Endothelial cell (in vitro differentiated cells): ENCODE results near the gene HSD11B2. TPM values are rescaled to one million over a fixed set of nuclear protein-coding genes. Genes with fewer than 3 reads are reported as not detected.

ENCODE experiments used
- DNase-seq: peaks from one replicate; pipeline ENCODE4 v3.0.0; 2021; ENCODE audit warnings: low spot score
- H3K27ac Mint-ChIP-seq: one replicate; pipeline ENCODE4 v1.8.0; 2021; ENCODE audit warnings: mixed read lengths, inconsistent platforms; ENCODE audit not compliant: unreplicated experiment
- H3K27me3 Mint-ChIP-seq: one replicate; pipeline ENCODE4 v1.8.0; 2021; ENCODE audit warnings: mild to moderate bottlenecking, moderate library complexity, mixed read lengths, inconsistent platforms; ENCODE audit not compliant: unreplicated experiment
- H3K36me3 Mint-ChIP-seq: one replicate; pipeline ENCODE4 v1.8.0; 2021; ENCODE audit warnings: mild to moderate bottlenecking, low read depth, mixed read lengths, inconsistent platforms; ENCODE audit not compliant: unreplicated experiment
- H3K4me1 Mint-ChIP-seq: one replicate; pipeline ENCODE4 v1.8.0; 2021; ENCODE audit warnings: mild to moderate bottlenecking, mixed read lengths, inconsistent platforms; ENCODE audit not compliant: unreplicated experiment
- H3K4me3 Mint-ChIP-seq: one replicate; pipeline ENCODE4 v1.8.0; 2021; ENCODE audit warnings: mild to moderate bottlenecking, mixed read lengths, inconsistent platforms; ENCODE audit not compliant: unreplicated experiment
- H3K9me3 Mint-ChIP-seq: one replicate; pipeline ENCODE4 v1.8.0; 2021; ENCODE audit warnings: mixed read lengths, inconsistent platforms; ENCODE audit not compliant: unreplicated experiment
- total RNA-seq: library from RNA; stranded (reverse); fragmentation: NEBNext Ultra II Directional; extraction: Animal tissue kit (Norgen Biotek cat#: 25700); gene quantifications from one replicate; pipeline ENCODE4 v1.2.1, GENCODE V29; 2021; ENCODE audit not compliant: unreplicated experiment
- TF ChIP-seq, protein P1 (sequence below): fragments of 200-600 bp; sonication (generic); IDR thresholded peaks from one replicate; pipeline ENCODE4 v1.5.0; 2021; ENCODE audit warnings: antibody characterized with exemption; ENCODE audit not compliant: unreplicated experiment

HSD11B2 gene
- total RNA-seq, 1 donor from 2014 or later, result 3.3 TPM

DNA sequence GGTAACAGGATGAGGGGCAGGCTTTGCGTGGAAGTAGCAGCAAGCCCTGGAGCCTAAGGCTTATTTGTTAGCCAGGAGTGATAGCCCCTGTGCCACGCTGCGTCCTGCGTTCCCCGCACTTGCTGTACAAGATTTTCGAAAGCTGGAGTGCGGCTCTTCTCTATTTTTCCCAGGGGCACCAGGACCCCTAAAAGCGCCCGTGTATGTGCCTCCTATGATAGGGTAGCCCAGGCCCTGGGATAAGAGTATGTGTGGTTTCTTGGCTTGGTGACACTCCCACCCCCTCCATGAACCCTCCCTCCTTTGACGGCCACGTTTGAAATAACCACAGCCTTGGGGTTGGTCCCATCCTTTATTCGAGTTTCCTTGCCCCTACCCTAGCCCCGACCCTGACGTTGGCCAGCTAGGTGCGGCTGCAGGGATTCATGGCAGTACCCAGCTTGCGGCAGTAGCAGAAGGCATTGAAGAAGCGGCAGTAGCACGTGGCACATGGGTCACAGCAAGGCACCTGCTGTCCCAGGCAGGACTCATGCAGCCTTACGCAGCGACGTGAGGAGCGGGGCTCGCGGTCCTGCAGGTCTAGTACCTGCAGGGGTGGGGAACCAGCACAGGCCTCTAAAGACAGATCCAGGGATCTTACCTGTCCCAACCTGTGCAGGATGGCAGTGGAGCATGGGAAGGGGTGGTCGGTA is 51.5 kb downstream of the HSD11B2 start:
- H3K4me1 Mint-ChIP-seq, result peaks cover 20% of the 10 kb centered on the region
- H3K36me3 Mint-ChIP-seq, result peaks cover 3% of the 10 kb centered on the region
- no peak for DNase-seq
- peak overlapping the region; percentile 76 for H3K4me3 Mint-ChIP-seq
- peak overlapping the region; percentile 32 for H3K27ac Mint-ChIP-seq
- H3K9me3 Mint-ChIP-seq, result no peaks in the 10 kb centered on the region
- peaks cover 14% of the 10 kb centered on the region for H3K27me3 Mint-ChIP-seq
- TF ChIP-seq, protein P1, sequence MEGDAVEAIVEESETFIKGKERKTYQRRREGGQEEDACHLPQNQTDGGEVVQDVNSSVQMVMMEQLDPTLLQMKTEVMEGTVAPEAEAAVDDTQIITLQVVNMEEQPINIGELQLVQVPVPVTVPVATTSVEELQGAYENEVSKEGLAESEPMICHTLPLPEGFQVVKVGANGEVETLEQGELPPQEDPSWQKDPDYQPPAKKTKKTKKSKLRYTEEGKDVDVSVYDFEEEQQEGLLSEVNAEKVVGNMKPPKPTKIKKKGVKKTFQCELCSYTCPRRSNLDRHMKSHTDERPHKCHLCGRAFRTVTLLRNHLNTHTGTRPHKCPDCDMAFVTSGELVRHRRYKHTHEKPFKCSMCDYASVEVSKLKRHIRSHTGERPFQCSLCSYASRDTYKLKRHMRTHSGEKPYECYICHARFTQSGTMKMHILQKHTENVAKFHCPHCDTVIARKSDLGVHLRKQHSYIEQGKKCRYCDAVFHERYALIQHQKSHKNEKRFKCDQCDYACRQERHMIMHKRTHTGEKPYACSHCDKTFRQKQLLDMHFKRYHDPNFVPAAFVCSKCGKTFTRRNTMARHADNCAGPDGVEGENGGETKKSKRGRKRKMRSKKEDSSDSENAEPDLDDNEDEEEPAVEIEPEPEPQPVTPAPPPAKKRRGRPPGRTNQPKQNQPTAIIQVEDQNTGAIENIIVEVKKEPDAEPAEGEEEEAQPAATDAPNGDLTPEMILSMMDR, result no peak

DNA sequence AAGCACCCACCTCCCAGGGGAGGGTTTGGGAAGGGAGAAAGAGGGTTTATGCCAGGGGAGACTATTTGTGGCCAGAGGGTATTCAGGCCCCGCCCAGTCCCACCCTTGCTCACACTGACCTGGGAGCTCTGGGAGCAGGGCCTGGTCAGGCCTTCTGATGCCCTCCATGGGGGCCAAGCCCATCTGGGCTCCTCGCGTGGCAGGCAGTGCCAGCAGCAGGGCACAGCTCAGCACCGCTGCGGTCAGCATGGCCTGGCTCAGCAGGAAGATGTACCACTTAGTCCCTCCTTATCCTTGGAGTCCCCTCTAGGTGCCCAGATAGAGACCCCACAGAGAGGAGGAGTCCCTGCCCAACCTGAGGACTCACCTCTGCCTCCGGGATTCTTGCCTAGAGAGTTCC is 52.2 kb downstream of the HSD11B2 start, which contains the start of gene AGRP:
AGRP (minus strand) TSS at position 398 of the 400 bp plus-strand sequence; CDS start at position 249, 149 bp downstream.
- Mint-ChIP-seq H3K27me3 (peaks cover 14% of the 10 kb centered on the region), H3K4me1 (peaks cover 20% of the 10 kb centered on the region), H3K9me3 (no peaks in the 10 kb centered on the region), H3K27ac (no peak within 1 kb of the TSS), H3K4me3 (peak within 1 kb of the TSS; percentile 42), H3K36me3 (peaks cover 3% of the 10 kb centered on the region)
- TF ChIP-seq, protein P1, result no peak
- no peak for DNase-seq

DNA sequence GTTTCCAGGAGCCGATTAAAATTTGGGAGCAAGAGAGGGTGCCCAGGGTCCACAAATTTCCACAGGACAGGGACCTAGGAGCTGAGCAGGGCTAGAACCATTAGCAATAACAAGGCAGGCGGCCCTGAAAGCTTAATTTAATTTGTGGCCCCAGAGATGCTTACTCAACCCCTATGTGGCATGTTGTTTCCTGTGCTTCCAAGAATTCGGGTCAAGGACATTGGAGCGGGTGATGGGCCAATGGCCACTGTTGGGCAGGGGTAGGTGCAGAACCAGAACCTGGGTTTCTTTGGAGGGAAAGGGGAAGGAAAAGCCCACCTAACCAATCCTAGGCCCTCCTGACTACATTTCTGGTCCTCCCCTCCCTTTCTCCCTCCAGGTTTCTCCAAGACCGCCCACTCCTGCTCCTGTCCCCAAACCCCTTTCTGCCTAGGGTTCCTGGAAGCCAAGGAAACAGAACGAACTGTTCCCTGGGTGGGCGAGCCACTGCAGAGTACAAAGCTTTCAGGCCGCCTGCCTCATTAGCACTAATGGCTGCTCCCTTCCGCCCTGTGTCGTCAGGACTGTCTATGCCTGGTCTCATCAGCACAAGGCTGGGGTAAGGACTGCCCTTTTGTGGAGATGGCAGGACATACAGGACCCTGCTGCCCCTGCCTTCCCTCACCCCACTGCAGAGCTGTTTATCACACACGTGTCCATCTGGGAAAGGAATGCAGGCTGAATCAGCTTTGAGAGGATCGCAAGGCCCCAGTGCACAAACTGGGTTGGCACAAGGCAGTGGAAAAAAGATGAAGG is 53.0 kb downstream of the HSD11B2 start:
- H3K27ac Mint-ChIP-seq, result no peak overlapping the region

DNA sequence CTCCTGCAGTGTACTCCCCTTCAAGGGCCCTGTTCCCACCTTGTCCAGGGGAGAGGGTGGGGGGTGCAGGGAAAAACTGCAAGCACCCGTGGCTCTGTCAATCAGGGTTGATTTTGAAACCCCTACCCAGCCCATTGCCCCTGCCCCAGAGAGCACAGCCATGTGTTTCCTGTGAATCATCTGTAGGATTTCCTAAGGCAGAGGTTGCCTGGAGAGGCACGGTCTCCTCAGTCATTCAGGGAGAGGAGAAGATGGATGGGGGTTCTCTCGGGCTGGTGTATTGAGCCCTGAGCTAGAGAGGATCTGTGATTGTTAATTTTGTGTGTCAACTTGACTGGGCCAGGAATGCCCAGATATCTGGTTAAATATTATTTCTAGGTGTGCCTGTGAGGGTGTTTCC is 55.9 kb downstream of the HSD11B2 start:
- no peak for DNase-seq
- no peak overlapping the region for H3K4me3 Mint-ChIP-seq
- H3K4me1 Mint-ChIP-seq, result peaks cover 22% of the 10 kb centered on the region
- H3K27me3 Mint-ChIP-seq, result peaks cover 11% of the 10 kb centered on the region
- H3K27ac Mint-ChIP-seq, result no peak overlapping the region
- no peaks in the 10 kb centered on the region for H3K9me3 Mint-ChIP-seq
- TF ChIP-seq, protein P1, result no peak
- peaks cover 14% of the 10 kb centered on the region for H3K36me3 Mint-ChIP-seq

More for the DNA sequence above, 53.0 kb downstream of the HSD11B2 start:
- TF ChIP-seq, protein P1, result no peak
- peaks cover 14% of the 10 kb centered on the region for H3K27me3 Mint-ChIP-seq
- H3K9me3 Mint-ChIP-seq, result no peaks in the 10 kb centered on the region
- no peak overlapping the region for H3K4me3 Mint-ChIP-seq
- no peak for DNase-seq
- peaks cover 22% of the 10 kb centered on the region for H3K4me1 Mint-ChIP-seq
- H3K36me3 Mint-ChIP-seq, result peaks cover 3% of the 10 kb centered on the region

Other genes with a start within 250 kb of the HSD11B2 start
- 88.8 TPM for gene MATCAP1, start 247.2 kb upstream of the HSD11B2 start, total RNA-seq
- 150 TPM for gene EXOC3L1, start 241.0 kb upstream of the HSD11B2 start, total RNA-seq
- 113 TPM for gene E2F4, start 239.0 kb upstream of the HSD11B2 start, total RNA-seq
- gene ELMO3, start 232.0 kb upstream of the HSD11B2 start, total RNA-seq, result 25.3 TPM
- gene TMEM208, start 204.0 kb upstream of the HSD11B2 start, total RNA-seq, result 33.6 TPM
- gene FHOD1, start 183.6 kb upstream of the HSD11B2 start, total RNA-seq, result 248 TPM
- gene SLC9A5, start 182.1 kb upstream of the HSD11B2 start, total RNA-seq, result 17.2 TPM
- gene PLEKHG4, start 151.6 kb upstream of the HSD11B2 start, total RNA-seq, result 9.5 TPM
- 2.0 TPM for gene KCTD19, start 104.4 kb upstream of the HSD11B2 start, total RNA-seq
- gene LRRC36, start 104.3 kb upstream of the HSD11B2 start, total RNA-seq, result 24.1 TPM
- 1.1 TPM for gene TPPP3, start 37.6 kb upstream of the HSD11B2 start, total RNA-seq
- 7.2 TPM for gene ZDHHC1, start 14.6 kb upstream of the HSD11B2 start, total RNA-seq
- 107 TPM for gene ATP6V0D1, start 50.0 kb downstream of the HSD11B2 start, total RNA-seq
- gene AGRP, start 52.4 kb downstream of the HSD11B2 start, total RNA-seq, result not detected
- gene RIPOR1, start 97.7 kb downstream of the HSD11B2 start, total RNA-seq, result 184 TPM
- 40.1 TPM for gene CTCF, start 131.4 kb downstream of the HSD11B2 start, total RNA-seq
- gene CARMIL2, start 214.0 kb downstream of the HSD11B2 start, total RNA-seq, result 3.6 TPM
- 27.1 TPM for gene ACD, start 229.1 kb downstream of the HSD11B2 start, total RNA-seq
- gene PARD6A, start 229.8 kb downstream of the HSD11B2 start, total RNA-seq, result 1.2 TPM
- gene ENKD1, start 235.6 kb downstream of the HSD11B2 start, total RNA-seq, result 9.9 TPM
- 1.8 TPM for gene C16orf86, start 235.7 kb downstream of the HSD11B2 start, total RNA-seq